Measurements from ENCODE around the gene KRAS. TPM values are rescaled to one million over a fixed set of nuclear protein-coding genes. Genes with fewer than 3 reads are reported as not detected.
A peak's percentile ranks its signal among the peaks of the same experiment; 100 is the strongest.

Gene KRAS
- total RNA-seq, 1 donor from 2014 or later, result 34.9 TPM

DNA sequence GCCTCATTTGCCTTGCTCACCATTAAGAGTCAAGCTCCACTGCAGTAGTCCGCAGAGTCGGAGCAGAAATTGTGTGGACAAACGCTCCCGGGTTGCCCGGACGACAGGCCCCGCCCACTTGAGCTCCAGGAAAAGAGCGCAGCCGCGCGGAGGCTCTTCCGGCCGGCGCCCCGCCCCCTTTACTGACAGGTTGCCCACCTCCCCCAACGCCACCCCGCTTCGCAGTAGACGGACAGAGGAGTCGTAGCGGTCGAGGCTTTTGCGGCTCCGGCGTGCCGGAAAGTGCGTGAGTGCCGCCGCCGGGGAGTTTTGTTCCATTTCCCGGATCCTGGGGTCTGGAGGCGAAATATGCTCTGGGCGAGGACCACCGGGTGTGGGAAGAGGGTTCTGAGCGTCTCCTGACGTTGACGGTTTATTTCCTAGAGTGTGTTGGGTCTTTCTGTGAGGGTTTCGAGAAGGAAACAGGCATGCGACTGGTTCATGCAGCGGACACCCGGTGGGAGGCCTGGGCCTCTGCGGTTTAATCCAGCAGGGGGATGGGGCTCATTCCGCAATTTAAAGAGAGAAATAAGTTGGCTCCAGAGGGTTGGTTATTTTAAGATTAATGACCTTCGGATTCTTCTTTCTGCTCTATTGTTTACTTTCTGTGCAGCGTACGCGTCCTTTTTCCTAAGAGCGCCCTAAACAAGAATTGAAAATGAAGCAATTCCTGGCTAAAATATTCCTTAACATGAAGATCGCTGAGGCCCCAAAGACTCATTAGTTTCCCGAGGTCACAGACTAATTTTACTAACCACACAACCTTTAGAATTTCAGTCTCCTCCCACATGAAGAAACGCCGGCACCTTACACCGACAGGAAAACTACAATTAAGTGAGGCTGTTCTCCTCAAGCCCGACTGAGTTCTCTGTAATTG is 55.4 kb downstream of the KRAS start, which contains the start of the genes DNAI7 and ETFRF1:
TSS of gene DNAI7 (minus strand) at position 105 of the 916 bp plus-strand sequence. CDS start at position 23, 82 bp downstream.
TSS of gene ETFRF1 (plus strand) at position 182 of the 916 bp plus-strand sequence. CDS start 8,720 bp downstream, outside the sequence.
- DNase-seq (ENCODE audit: low read depth in 2 of 2), result peak; percentile 98 to 99

DNA sequence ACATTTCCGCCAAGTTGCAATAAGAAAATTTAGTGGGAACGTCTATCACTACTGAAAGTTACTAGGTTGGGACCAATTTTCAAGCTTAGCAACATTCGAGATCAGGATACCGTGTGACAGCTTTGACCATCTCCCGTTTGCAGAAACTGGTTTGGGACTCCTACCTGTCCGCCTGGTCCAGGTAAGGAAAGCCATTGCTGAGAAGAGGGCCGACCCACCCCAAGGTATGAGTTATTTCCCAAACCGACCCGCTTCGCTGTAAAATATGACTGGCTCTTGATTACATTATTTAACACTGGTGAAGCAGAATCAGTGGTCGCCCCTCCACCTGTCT is 56.0 kb downstream of the KRAS start:
- no peak for DNase-seq (ENCODE audit: low read depth in 2 of 2)

DNA sequence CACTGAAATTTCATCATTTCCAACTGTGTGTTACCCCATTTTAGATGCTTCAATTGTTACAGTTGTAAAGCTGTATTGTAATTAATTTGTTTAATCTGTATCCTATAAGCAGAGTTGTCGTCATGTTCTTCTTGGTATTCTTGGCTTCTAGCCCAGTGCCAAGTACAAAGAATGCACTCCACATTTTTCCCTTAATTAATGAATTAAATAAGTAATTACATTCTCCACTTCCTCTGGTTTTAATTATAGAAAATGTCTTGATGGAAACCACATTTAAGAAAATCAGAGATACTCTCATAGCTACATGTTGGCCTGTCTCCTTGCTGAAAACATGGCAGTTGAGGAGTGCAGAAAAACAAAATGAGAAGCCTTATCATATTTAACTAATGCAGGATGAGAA is 56.5 kb downstream of the KRAS start:
- no peak for DNase-seq (ENCODE audit: low read depth in 2 of 2)

DNA sequence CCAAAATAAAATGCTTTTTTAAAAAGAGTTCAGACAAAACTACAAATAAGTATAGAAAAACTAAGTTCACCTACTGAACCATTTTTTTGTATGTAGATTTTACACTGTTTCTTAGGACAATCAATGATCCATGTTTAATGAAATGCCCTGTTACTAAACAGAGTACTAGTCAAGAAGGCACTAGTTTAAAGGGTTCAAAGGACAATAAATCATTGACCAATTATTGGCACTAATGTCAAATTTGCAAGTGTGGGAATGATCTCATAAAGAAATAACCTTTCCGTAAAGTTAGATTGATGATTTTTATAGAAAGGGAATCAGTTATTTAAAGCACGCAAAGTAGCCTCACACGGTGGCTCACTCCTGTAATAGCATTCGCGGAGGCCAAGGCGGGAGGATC is 59.9 kb downstream of the KRAS start:
- DNase-seq (ENCODE audit: low read depth in 2 of 2), result no peak

DNA sequence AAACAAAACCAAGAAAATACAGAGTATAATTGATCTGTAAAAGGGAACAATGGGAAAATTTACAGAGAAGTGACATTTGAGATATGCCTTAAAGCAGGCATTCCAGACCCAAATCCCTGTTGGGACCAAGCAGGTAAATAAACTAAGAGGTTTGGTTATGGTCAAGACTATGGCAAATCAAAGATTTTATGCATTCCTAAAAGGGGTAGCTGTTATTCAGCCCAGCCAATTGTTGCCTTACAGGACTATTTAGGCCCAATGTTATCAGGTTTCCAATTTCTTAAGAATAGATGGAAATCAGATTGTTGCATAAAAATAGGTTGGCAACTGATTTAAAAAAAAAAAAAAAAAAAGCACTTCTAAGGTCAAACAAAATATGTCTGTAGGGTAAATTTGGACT is 61.1 kb downstream of the KRAS start:
- DNase-seq (ENCODE audit: low read depth in 2 of 2), result no peak

DNA sequence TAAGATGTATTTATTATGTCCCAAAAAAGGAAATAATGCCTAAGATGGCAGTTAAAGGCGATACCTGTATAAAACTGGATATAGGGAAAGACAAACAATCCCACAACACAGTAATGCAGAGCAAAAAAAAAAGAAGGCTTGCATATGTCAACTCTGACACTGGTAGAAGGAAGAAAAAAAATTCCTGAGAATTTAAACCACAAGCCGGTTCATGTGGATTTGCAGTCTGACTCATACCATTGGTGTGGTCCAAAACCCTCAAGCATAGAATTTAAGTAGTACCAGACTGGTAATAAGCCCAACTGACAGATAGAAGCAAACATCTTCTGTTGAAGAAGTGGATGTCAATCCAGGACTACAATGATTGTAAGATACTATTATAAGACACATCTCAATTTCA is 62.9 kb downstream of the KRAS start:
- no peak for DNase-seq (ENCODE audit: low read depth in 2 of 2)

DNA sequence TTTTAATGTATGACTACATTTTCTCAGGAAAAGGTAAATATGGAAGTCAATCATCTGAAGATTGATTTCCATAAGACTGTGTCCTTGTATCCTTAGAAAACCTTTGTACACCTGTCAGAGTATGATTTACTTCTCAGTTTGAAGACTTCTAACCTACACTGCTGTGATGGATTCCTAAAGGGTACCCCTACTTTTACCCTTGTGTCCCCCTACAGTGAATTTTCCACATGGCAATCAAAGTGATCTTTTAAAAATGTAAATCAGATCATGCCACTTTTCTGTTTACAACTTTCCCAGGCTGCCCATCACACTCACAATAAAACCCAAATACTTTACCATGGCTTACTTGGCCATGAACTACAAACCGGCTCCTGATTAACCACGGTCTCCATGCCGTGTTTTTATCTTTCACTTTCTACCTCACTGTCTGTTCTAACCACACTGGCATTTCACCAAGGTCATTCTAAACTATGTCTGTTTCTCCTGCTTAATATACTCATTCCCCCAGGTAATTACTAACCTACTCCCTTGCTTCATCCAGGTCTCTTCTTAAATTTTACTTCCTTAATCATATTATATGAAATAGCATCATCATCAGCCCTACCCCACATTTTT is 63.8 kb downstream of the KRAS start:
- no peak for DNase-seq (ENCODE audit: low read depth in 2 of 2)

DNA sequence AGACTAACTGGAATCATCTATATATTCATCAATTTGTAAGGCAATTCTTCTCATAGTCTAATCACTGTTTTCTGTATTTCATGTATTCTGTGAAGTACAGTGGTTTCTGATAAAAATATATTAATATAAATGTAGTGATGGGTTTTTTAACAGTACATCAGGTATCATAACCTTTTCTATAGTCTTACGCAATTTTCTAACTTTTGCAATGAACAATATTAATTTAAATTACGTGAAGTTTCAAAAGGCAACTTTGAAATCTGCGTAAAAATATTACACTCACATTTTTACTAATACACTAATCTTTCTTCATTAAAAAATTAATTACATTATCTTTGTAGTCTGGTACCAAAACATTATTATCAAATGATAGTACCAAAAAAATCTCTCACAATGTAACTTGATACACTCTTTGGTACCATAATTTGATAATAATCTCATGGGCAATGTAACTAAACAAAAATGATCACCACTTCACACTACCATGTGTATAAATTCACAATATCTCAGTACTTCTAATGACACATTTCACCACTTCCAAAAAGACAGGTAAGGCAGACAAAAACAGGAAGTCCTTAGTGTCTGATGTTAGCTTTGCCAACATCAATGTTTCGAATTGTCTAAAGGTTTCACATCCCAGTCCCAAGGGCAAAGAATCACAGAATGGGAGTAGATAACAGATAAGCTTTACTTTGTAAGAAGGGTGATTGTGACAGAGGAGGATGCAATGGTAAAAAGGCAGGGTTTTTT is 64.5 kb downstream of the KRAS start:
- no peak for DNase-seq (ENCODE audit: low read depth in 2 of 2)

DNA sequence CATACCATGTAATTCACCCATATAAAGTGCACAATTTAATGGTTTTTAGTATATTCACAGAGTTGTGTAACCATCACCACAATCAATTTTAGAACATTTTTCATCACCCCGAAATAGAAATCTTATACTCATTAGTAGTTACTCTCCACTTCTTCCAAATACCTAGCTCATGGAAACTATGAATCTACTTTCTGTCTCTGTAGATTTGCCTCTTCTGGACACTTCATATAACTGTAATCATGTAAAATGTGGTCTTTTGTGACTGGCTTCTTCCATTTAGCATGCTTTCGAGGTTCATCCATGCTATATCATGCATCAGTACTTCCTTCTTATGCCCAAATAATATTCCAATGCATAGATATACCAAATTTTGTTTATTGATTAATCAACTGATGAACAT is 66.6 kb downstream of the KRAS start:
- no peak for DNase-seq (ENCODE audit: low read depth in 2 of 2)

DNA sequence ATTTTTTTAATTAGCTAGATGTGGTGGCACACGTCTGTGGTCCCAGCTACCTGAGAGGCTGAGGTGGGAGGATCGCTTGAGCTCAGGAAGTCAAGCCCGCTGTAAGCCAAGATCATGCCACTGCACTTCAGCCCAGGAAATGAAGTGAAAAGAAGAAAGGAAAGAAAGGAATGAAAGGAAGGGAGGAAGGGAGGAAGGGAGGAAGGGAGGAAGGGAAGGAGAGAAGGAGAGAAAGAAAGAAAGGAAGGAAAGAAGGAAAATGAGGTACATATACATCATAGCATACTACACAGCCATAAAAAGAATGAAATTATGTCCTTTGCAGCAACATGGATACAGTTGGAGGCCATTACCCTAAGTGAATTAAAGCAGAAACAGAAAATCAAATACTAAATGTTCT is 68.0 kb downstream of the KRAS start:
- no peak for DNase-seq (ENCODE audit: low read depth in 2 of 2)

DNA sequence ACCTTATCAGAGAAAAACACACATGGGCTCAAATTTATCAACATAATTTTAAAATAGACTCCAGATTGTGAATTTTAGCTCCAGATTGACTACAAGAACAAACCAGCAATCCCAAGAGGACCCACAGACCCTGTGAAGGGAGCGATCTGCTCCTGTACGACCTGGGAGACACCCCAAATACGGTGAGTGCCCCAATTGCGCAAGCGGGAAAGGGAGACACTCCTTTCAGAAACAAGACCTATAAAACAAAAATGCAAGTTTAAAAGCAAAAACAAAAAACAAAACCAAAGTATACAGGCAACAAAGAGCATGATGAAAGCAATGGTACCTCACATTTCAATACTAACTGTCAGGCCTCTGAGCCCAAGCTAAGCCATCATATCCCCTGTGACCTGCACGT is 87.9 kb downstream of the KRAS start:
- no peak for DNase-seq (ENCODE audit: low read depth in 2 of 2)

DNA sequence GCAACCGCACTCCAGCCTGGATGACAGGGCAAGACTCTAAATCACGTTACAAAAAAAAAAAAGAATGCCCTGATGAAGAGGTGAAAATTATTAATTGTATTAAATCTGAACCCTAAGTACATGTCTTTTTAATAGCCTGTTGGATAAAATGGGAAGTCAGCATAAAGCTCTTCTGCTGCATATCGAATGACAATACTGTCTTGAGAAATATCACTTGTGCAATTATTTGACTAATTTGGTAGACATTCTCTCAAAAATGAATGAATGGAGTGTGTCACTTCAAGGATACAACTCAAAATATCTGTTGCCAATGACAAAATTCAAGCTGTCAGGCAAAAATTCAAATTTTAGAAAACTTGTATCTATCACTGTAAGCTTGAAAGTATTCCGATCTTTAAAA is 94.7 kb downstream of the KRAS start:
- no peak for DNase-seq (ENCODE audit: low read depth in 2 of 2)

DNA sequence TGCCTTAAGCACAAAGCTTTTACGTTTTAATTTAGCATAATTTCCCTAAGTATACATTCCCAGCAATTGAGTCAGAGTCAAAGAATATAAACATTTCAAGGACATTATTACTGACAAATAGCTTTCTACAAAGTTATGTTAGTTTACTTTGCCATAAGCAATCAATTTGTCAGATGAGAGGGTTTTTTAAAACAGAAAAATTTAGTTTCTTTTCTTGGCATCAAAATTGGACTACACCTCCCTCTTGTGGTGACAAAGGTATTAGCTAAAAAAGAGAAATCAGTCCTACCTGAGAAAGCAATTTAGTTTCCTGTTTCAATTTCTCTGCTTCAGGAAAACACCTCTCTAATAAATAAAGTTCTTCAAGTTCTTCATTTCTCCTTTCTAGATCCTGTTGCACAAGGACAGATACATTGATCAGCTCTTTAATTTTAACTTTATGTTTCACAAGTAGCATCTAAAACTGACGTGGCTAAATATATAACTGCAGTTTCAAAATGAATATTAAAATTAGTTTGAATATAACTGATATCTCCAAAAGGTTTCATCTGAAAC is 95.6 kb downstream of the KRAS start:
- DNase-seq (ENCODE audit: low read depth in 2 of 2), result peak; percentile 47 to 49

Other genes starting within 250 kb of the KRAS start
- gene DNAI7, start 55.8 kb downstream of the KRAS start, total RNA-seq, result not detected in 2 replicates
- gene ETFRF1, start 55.7 kb downstream of the KRAS start, total RNA-seq, result 11.7 and 13.7 TPM in 2 replicates

Measured in lung microvascular endothelial cell (primary cell).